DMS79 (cell line): Measurements from ENCODE around the gene ABHD12.
A peak's percentile ranks its signal among the peaks of the same experiment; 100 is the strongest.
"Not testable (repeated sequence)": the region's sequence is repeated elsewhere in the genome, so short reads cannot be mapped to it uniquely, and the experiment has no call there.

Source experiments
- DNase-seq: peaks from one replicate; lab custom pipeline; 2025; lab: John Stamatoyannopoulos, UW

The ABHD12 gene

DNA sequence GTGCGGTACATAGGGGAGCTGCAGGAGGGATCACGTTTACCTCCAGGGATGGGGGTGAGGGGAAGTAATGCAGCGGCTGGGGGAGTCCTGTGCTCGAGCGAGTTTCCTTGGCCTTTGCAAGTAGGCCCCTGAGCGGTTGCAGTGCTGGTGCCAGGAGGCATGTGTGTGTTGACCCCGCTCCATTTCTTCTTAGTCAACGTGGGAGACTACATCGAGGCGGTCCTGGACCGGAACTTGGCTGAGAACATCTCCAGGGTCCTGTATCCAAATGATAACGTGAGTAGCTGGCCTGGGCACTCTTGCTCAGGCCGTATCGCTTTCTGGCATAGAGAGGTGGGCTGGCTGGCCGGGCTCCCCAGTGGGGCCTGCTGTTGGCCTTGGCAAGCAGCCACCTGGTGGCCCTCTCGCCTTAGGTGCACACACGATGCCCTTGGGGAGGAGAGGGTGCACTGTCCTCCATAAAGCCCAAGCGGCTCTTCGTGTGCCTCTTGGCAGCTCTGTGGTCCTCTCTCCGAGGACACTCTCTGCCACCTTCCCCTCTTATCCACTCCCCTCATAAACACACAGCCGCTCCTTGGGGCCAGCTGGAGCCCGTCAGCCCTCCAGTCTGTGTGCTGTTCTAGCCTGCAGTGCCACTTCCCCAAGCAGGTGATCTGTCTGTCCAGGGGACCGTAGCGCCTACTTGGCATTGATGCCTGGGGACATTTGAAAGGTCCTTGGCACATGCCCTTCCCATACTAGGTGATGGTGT is 113.4 kb downstream of the ABHD12 start:
- DNase-seq: peak; percentile 53

DNA sequence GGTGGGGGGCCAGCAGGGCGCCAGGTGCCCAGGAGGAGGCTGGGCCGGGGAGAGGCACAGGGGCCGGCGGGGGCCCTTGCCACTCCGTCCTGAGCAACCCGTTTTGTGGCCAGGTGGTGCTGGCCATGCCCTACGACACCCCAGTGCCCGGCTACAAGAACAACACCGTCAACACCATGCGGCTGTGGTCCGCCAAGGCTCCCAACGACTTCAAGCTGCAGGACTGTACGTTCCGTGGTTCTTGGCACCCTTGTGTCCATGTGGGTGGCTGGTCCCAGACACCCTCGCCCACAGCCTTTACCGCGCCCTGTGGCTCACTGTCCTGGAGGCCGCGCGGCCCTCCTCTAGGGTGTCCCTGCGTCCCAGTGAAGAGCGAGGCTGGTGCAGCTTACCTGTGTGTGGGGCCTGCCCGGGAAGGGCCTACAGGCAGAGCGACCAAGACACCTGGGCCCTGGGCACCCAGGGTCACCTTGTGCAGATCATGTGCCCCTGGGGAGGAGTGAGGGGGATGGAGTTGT is 114.0 kb downstream of the ABHD12 start:
- no peak for DNase-seq

DNA sequence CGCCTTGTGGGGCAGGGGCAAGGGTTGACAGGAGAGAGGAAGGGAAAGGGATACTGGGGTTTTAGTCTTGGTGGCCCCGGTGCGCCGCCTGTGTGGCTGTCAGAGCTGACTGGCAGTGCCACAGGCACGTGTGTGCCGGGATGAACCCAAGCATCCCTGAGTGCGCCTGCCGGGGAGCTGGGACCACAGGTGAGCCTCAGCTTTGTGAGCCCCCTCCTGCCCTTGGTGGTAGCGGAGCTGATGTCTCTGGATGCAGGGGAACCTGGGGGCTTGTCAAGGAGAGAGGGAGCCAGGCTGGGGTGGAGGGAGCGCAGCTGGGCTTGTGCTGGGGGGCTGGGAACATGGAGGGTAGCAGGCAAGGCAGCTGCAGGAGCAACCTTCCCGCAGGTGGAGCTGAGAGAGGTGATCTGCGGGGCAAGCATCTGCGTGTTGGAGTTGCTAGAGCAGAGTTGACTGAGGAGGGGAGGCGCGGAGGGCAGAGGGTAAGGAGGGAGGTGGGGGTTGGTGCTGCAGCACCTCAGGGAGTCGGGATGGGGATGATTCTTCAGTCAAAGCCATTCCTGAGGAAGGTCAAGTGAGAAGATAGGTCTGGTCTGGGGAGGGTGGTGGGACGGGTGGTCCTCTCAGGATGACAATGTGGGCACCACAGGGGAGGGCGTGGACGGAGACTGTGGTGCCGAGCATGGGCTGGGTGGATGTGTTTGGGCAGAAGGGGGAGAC is 114.7 kb downstream of the ABHD12 start:
- no peak for DNase-seq

DNA sequence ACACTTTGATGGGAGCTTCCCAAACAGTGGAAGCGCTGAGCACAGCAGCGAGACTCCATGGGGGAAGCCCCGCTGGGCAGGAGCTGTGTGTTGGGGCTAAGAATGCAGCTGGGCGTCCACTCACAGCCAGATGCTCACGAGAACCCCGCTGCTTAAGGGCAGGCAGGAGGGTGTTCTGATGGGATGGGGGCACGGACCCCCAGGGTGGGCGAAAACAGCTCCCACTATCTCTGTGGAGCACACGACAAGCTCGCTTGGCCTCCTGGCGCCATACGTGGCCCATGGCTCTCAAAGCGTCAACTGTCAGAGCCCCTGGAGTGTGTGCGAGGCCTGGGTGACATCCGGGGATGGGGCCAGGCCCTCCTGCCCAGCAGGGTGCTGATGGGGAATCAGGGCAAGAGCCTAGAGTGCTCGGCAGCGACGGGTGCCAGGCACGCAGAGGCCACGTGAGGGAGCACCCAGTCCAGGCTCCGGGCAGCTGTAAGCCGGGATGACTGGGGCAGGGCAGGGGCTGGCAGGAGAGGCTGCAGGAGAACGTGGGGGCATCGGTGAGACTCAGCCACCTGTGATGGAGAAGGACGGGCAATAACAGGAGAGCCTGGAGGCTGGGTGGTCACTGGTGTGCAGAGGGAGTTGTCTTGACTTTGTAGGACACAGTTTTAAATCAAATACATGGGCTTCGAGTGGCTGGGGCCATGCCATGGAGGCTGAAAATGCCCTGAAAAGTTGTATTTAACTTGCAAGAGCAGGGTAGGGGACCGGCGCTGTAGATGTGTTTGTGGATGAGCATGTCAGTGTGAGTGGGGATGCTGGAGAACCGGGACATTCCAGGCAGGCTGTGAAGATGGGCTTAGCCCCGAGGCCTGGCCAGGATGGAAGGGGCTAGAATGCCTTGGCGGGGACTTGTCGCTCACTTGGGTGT is 115.5 kb downstream of the ABHD12 start:
- DNase-seq: no peak

DNA sequence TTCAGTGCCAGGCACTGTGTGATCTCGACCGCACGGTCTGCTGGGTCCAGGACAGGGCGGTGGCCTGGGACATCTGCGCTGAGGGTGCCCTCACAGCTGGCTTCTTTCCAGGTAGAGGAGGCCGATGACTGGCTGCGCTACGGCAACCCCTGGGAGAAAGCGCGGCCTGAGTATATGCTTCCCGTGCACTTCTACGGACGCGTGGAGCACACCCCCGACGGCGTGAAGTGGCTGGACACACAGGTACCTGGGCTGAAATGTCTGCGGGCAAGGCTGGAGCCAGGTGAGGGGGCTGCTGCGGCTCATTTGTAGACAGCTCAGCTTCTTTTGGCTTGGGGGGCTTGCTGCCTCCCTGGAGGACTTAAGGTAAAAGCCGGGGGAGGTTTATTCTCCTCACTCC is 116.2 kb downstream of the ABHD12 start:
- DNase-seq: no peak

DNA sequence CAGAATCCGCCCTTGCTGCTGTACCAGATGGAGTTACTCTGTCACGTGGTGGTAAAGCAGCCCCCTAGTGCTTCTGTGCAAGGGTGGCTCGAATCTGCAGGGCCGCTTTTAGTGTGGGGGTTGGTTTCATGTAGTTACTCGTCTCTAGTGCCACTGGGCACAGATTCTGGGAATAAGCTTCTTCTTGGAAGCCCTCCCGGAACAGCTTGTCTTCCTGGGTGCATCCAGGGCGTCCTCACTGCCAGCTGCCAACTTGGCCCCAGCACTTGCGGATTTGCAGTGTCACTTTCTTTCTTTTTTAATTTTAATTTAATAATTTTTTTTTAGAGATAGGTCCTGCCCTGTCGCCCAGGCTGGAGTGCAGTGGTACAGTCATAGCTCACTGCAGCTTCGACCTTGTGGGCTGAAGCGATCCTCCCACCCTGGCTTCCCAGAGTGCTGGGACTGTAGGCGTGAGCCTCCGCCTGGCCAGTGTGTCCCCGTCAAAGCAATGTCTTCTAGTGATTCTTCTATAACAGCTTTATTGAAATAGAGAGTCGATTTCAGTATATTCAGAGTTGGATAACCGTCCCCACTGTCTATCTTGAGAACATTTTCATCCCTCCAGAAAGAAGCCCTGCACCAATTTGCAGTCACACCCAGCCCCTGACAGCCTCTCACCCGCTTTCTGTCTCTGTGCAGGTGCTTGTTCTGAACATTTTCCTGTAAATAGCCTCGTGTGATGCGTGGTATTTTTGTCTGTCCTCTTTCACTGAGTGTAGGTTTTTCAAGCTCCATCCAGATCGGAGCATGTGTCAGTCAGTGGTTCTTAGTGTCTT is 116.9 kb downstream of the ABHD12 start:
- DNase-seq: no peak

DNA sequence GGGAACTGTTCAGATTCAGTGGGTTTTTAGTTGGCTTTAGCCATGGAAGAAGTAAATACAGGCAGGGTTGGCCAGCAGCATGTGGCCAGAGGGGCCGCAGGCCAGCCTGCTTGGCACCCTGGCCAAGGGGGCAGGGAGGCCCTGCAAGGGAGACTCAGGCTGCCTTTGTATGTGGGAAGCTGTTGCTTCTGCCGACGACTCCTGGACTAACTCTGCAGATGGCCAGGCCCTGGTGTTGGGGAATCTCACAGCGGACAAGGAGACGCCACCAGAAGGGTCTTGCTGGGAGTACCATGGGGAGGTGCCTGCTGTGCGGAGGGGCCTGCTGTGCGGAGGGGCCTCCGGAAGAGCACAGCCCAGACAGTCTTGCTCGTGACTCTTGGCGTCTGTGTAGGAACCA is 117.6 kb downstream of the ABHD12 start:
- no peak for DNase-seq

DNA sequence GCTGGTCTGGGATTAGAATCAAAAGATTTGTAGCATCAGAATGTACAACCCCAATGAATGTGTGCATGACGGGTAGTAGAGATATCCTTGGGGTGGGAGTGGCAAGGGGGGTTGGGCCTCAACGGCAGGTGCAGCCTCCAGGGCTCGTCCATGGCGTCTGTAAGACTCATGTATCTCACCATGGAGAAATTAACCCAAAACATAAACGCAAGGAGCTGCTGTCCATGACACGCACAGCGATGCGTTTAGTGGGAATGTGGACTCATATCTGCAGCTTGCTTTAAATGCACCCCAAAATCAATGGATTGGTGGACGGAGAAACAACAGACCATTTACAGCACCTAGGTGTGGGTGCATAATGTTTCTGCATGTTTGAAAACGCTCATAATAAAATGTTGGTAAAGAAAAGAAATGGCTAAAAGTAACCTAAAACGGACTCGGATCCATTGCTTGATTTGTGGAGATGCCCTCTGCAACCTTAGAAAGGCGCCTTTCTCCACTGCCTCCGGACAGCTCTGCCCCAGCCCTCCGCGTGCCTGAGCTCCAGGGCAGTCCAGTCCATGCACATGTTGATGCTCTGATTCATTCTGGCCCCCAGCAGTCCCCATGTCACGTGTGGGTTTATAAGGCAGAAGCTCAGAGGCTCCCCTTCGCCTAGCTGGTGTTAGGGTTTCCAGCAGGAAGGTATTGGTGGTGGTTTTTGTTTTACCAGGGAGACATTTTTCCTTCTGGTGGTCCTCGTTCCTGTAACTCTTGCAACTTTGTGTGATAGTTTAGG is 118.2 kb downstream of the ABHD12 start:
- DNase-seq: no peak

DNA sequence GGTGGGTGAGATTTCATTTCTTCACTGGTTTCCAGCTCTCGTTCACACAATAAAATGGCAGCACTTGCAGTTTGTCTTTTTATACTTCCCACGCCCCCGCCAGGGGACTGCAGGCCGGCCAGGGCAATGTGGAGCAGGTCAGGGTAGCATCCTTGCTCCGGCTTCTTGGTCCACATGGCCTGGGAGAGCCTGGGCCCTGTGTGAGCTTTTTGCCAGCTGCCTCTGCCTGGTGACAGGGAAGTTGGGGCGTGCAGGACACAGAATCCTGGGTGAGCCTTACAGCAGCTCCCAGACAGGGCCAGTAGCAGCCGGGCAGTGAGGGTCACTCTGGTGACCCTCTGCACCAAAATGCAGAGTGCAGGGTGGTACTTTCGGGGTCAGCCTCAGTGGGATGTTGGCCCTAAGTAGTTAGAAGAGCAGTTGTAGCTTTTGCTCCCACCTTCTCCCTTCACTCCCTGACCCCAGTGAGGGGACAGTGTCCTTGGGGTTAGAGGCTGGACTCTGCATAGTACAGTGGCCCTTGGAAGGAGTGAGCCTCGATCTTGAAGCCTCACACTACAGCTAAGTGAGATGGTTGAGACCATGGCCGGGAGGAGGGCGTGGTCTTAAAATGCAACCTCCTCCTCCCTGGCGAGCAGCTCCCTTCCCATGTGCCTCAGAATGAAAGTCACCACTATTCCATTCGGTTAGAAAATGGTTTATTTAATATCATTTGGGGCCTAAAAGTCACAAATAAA is 119.0 kb downstream of the ABHD12 start:
- no peak for DNase-seq

DNA sequence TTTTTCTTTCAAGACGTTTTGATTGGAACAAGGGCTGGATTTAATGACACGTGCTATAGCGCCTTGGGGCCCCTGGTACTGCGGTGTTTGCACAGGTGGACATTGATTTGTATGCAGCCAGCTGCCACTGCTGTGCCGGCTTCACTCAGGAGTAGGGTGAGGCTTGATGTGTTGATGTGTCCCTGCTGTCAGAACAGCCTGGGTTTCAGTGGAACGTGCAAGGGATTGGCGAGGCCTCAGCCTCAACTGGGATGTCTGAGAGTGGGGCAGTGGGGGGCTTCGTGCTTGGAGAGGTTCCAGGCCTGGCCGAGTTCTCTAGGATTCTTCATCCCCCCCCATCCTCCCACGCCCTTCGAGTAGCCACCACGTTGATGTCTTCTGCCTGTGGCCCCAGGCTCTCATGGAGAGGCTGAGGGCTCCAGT is 119.8 kb downstream of the ABHD12 start:
- no peak for DNase-seq

DNA sequence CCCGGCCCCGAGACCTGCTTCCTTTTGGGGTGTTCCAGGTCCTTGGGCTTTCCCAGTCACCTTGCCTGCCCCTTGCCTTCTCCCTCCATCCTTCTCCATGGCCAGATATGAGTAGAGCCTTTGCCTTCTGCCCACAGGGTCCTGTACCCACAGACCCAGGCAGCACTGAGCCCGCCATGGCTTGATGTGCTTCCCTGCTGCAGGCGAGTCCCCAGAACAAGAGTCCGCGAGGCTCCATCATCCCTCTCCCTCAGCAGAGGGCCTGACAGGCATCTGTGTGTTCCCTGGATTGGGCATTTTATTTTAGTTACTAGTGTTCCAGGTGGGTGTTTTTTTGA is 120.8 kb downstream of the ABHD12 start:
- DNase-seq: no peak

DNA sequence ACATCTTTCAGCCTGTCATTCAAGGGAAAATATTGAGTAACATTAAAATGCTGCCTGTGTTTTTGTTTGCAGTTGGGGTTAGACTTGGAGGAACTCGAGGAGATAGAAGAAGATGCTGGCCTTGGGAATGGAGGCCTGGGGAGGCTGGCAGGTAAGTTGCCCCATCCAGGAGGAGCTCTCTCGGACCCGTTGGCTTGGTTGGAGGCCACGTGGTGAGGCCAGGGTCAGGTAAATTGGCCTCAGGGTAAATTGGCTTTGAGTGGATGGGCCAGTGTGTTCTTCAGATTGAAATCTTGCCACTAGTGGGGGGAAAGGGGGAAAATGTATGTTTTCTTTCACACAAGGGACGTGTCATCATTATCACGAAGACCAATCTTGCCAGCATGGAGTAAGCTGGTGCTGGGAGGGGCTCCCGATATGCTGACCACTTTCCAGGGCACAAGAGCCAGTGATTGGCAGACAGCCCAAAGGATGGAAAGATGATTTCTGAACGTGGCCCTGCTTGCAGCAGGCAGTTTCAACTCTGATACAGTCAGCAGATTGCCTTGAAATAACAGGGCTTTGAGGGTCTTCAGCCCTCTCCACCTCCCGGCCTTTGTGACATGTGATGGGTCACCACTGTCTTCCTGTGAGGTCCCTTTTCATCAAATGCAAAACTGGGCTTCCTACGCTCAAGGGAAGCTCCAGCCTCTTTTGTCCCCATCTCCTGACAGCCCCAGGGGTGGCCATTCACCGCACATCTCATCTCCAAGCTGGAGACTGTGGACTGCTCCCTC is 121.4 kb downstream of the ABHD12 start:
- DNase-seq: no peak

DNA sequence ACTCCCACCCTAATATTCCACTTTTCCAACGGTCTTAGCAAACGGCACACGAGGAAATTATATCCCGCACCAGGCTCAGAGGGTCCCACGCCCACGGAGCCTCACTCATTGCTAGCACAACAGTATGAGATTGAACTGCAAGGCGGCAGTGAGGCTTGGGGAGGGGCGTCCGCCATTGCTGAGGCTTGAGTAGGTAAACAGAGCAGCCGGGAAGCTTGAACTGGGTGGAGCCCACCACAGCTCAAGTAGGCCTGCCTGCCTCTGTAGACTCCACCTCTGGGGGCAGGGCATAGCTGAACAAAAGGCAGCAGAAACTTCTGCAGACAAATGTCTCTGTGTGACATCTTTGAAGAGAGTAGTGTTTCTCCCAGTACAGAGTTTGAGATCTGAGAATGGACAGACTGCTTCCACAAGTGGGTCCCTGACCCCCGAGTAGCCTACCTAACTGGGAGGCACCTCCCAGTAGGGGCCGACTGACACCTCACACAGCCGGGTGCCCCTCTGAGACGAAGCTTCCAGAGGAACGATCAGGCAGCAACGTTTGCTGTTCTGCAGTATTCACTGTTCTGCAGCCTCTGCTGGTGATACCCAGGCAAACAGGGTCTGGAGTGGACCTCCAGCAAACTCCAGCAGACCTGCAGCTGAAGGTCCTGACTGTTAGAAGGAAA is 129.7 kb downstream of the ABHD12 start:
- not testable (repeated sequence) for DNase-seq

DNA sequence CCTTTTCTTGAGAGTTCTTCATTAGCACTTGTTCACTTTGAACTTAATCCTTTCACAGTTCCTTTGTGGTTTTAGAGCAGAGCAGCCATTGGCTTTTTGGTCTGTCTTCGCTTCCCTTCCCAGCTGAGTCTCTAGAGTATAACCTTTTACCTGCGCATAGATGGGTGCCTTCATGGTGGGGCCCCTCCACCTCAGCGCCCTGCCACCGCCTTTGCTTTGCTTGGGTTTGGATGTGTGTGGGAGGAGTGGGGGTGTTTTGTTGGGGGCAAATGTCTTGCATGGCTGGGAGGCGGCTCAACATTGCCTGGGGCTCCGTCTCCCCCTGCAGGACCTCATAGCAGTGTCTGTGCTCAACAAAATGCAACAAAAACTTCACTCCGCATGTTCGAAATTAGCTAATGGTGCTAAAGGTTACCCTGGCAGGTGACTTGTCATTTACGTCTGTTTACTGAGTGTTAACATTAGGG is 130.8 kb downstream of the ABHD12 start:
- DNase-seq: no peak

DNA sequence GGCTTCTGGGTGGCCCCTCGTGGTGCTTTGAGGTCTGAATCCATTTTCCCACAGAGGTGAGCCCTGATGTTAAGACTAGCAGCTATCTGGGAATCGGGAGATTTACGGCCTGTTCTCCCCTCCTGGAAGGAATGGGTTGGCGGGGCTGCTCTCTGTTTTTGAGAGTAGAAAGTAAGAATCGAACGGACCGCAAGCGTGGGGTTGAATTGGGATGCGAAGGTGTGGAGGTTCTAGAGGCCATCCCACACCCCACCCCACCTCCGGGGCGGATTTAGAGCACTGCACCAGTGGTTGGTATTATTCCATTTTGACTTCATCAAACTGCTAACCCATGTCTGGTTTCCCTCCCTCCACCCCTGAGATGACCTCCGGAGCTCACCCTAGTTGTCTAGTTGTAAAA is 131.3 kb downstream of the ABHD12 start:
- DNase-seq: no peak

DNA sequence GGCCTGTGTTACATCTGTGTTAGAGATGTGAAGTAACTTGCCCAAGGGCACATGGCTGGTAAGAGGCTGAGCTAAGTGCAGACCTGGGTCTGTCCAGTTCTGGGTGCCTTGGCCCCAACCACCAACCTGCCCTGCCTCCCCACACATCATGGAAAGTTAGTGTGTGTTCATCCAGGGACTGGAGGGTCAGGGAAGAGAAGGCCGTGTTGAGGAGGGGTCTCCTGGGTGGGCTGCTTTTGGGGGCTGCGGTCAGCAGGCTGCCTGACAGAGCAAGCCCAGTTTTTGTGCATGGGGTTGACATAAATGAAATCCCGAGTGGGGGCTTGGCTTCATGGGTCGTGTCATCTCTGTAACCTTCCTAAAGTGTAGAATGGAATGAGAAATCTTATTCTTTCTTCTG is 131.8 kb downstream of the ABHD12 start:
- DNase-seq: no peak

DNA sequence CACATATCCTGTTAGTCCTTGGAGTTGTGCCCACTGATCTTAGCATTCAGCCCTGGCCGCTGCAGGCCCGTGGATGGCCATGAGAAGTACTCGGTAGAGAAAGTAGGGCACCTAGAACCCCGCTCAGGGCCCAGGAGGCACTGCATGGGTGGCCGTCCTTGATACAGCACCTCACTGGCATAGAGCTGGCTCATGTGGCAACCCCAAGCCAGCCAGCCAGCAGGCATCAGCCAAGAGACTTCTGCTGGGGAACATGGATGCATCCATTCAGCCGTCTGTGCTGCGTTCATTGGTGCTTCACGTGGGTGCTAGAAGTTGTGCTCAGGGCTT is 132.2 kb downstream of the ABHD12 start:
- DNase-seq: no peak

DNA sequence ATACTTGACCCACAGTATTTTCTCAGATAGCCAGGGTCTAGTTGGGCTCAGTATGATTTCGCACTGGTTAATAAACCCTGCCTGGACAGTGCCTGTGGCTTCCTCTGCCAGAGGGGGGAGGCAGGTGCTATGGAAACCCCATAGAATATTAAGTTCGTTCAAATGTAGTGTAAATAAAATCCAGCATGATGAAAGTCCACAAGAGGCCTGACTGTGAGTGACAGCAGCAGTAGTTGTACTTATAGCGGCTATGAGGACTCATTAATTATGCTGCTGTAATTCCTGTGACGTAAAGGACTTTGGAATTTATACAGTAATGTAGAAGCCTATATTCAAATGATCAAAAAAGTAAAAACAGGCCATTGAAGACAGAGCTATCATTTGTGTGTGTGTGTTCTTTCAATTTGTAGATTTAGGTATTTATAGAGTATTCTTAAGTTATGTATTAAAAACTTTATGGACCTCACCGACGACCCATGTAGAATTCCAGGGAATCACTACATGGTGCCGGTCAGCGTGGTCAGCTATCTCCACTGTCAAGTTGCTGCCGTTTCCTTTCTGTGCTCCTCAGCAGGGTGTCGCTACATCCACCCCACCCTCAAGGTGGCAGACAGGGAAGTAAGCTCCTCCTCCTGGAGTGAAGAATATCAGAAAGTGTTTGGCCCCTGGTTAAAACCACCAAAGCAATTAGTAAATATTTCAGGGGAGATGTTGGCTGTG is 132.7 kb downstream of the ABHD12 start:
- no peak for DNase-seq
